NT2/D1 (cell line): Measurements from ENCODE around the gene OPA3.

Source experiments
- DNase-seq: peaks from one replicate; pipeline ENCODE4 v3.0.0-alpha.2; 2011; ENCODE audit warnings: low read depth, low spot score
- H3K27me3 ChIP-seq: 2 replicates; pipeline ENCODE4 v1.6.0; 2011; ENCODE audit warnings: mild to moderate bottlenecking; ENCODE audit not compliant: insufficient read length, insufficient read depth
- H3K36me3 ChIP-seq: 2 replicates; pipeline ENCODE4 v1.6.1; 2011; ENCODE audit warnings: mild to moderate bottlenecking, low read length, mixed read lengths; ENCODE audit not compliant: insufficient read depth, insufficient read length
- H3K4me1 ChIP-seq: 2 replicates; pipeline ENCODE4 v1.5.1; 2011; ENCODE audit not compliant: insufficient read depth, insufficient read length
- H3K4me3 ChIP-seq: 2 replicates; pipeline ENCODE4 v1.5.1; 2011; ENCODE audit warnings: low read depth; ENCODE audit not compliant: insufficient read length
- H3K9ac ChIP-seq: 2 replicates; pipeline ENCODE4 v1.6.0; 2011; ENCODE audit warnings: low read depth; ENCODE audit not compliant: insufficient read length
- H3K9me3 ChIP-seq: 2 replicates; pipeline ENCODE4 v1.5.1; 2011; ENCODE audit warnings: mild to moderate bottlenecking, low read length; ENCODE audit not compliant: insufficient read depth
- SUZ12 ChIP-seq: IDR thresholded peaks from 2 replicates; pipeline ENCODE4 v1.6.1; 2011; ENCODE audit not compliant: insufficient read length, insufficient read depth; ENCODE audit errors: extremely low read depth
- YY1 ChIP-seq: IDR thresholded peaks from 2 replicates; pipeline ENCODE4 v1.6.1; 2011; ENCODE audit not compliant: insufficient read length, insufficient read depth
- ZNF274 ChIP-seq: IDR thresholded peaks from 2 replicates; pipeline ENCODE4 v1.6.1; 2011; ENCODE audit warnings: mild to moderate bottlenecking, low read depth, low read length

Gene OPA3

DNA sequence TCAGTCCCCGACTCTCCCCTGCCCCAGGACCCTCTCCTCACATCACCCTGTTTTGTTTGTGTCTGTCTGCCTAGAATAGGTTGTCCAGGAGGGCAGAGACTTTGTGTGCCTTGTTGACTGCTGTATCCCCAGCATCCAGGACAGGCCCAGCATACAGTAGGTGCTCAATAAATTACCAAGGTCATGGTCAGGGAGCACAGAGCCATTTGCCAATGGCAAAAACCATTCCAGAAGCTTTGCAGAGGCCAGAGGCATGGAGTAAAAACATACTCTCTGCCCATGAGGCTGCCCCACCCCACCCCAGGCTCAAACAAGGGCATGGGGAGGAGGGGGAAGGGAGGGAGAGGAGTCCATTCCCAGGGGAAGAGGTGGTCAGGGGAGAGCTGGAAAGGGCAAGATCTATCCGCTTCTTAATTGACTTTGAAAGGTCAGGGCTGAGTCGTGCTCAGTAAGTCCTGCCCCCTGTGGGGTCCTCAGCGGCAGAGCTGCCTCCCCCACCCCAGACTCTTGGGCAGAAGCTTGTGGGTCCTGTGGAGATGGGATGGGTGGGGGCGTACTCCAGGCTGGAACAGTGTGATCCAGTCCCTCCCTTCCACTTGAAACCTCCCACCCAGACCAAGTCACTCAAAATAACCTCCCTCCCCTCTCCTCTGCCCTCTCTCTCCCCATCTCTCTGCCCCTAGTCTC is 13.0 kb upstream of the OPA3 start:
- TF ChIP-seq SUZ12 = no peak
- no peak for TF ChIP-seq YY1
- TF ChIP-seq ZNF274 = no peak
- DNase-seq = no peak
- no peak overlapping the region for H3K4me3 ChIP-seq

DNA sequence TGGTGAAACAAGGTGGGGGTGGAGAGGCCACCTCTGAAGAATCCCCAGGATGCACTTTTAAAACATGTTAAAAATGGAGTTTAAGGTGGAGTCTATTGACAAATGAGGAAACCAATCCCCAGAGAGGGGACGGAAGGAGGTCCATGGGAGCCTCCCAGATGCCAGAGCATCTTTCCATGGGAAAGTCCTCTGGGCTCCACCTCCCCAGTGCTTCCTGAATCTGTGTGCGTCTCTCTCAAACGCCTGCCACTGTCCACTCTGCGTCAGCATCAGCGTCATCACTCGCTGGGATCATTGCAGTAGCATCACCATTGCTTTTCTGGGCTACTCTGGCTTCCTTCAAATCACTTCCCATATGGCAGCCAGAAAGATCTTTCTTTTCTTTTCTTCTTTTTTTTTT is 11.2 kb upstream of the OPA3 start:
- Histone ChIP-seq H3K4me1 (peaks cover 4% of the 10 kb centered on the region), H3K9ac (no peak overlapping the region), H3K27me3 (peaks cover 36% of the 10 kb centered on the region), H3K4me3 (no peak overlapping the region), H3K36me3 (no peaks in the 10 kb centered on the region), H3K9me3 (no peaks in the 10 kb centered on the region)
- TF ChIP-seq SUZ12 (no peak), YY1 (no peak), ZNF274 (no peak)
- no peak for DNase-seq

More for the DNA sequence above, 13.0 kb upstream of the OPA3 start:
- Histone ChIP-seq H3K4me1 (peaks cover 8% of the 10 kb centered on the region), H3K9me3 (no peaks in the 10 kb centered on the region), H3K27me3 (peaks cover 48% of the 10 kb centered on the region), H3K36me3 (no peaks in the 10 kb centered on the region), H3K9ac (peak overlapping the region; percentile 13)

DNA sequence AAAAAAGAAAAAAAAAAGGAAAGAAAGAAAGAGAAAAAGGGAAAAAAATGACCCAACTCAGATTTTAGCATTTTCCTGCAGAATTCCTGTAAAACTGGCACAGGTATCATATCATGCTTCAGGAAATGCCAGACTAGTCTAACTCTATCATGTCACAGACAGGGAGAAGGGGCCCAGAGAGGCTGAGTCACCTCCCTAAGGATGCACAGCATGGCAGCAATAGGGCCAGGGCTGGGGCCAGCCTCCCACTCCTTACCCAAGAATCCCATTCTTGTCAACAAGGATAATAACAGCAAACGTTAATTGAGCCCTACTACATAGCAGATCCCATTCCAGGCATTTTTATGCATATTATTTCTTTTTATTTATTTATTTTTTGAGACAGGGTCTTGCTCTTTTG is 8.9 kb upstream of the OPA3 start:
- no peaks in the 10 kb centered on the region for H3K9me3 ChIP-seq
- DNase-seq = no peak
- H3K36me3 ChIP-seq = no peaks in the 10 kb centered on the region
- H3K4me1 ChIP-seq = peaks cover 3% of the 10 kb centered on the region
- TF ChIP-seq ZNF274 = no peak
- TF ChIP-seq SUZ12 = no peak
- no peak for TF ChIP-seq YY1
- H3K27me3 ChIP-seq = peaks cover 13% of the 10 kb centered on the region
- H3K4me3 ChIP-seq = no peak overlapping the region
- H3K9ac ChIP-seq = no peak overlapping the region

DNA sequence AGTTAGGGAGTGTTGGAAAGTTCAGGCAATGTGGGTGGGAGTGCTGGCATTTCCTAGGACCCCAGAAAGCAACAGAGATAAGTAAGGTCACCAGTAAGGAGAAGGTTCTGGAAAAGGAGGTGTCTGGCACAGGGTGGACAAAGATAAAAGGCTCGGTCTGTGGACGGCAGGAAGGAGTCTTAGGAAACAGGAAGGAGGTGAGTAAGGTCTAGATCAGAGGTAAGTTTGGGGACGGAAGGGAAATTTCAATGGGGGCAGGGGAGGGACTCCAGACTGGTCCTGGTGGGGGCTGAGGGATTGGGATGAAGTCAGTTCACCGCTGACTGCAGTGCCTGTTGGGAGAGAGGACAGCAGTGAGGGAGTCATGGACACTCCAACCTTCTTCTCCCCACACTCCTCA is 7.8 kb upstream of the OPA3 start:
- no peaks in the 10 kb centered on the region for H3K9me3 ChIP-seq
- TF ChIP-seq ZNF274 (no peak), SUZ12 (no peak), YY1 (no peak)
- H3K36me3 ChIP-seq = no peaks in the 10 kb centered on the region
- peaks cover 5% of the 10 kb centered on the region for H3K27me3 ChIP-seq
- H3K4me1 ChIP-seq = peaks cover 2% of the 10 kb centered on the region
- H3K4me3 ChIP-seq = no peak overlapping the region
- no peak overlapping the region for H3K9ac ChIP-seq
- no peak for DNase-seq

DNA sequence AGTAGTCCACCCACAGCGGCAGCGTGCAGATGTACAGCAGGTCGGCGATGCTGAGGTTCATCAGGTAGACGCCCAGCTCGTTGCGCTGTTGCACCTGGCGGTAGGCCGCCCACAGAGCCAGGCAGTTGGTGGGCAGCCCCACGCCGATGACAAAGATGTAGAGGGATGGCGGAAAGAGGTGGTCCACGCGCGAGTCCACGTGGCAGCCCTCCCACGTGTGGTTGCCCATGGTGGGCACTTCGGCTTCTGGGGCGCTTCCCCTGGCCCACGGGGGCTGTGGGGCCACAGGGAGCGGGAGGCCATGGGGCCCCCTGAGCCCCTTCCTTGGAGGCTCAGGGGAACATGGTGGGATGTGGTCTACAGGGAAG is 7.0 kb upstream of the OPA3 start:
- Histone ChIP-seq H3K9ac (no peak overlapping the region), H3K4me1 (no peaks in the 10 kb centered on the region), H3K4me3 (no peak overlapping the region), H3K27me3 (peaks cover 5% of the 10 kb centered on the region), H3K9me3 (no peaks in the 10 kb centered on the region), H3K36me3 (no peaks in the 10 kb centered on the region)
- TF ChIP-seq ZNF274 (no peak), SUZ12 (no peak), YY1 (no peak)
- no peak for DNase-seq

DNA sequence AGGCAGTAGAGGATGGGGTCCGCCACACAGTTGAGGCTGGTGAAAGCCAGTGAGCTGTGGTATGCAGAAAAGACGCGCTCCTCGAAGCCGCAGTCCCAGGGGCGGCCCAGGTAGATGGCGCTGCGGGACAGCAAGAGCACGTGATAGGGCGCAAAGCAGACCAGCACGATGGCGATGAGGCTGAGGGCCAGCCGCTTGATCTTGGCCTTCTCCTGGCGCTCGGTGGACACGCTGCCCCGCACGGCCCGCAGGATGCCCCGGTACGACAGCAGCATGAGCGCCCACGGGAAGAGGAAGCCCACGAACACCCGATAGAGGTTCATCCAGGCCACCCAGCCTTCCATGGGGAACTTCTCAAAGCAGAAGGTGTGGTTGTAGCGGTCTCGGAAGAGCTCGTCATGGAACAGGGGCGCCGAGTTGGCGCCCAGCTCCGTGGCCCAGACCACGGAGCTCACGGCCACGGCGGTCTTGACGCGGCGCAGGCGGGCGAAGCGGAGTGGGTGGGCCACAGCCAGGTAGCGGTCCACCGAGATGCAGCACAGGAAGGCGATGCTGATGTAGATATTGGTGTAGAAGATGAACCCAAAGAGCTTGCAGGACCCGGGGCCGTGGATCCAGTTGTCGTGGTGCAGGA is 6.5 kb upstream of the OPA3 start:
- DNase-seq = peak; percentile 16
- Histone ChIP-seq H3K9me3 (no peaks in the 10 kb centered on the region), H3K36me3 (no peaks in the 10 kb centered on the region), H3K27me3 (peaks cover 5% of the 10 kb centered on the region), H3K4me3 (no peak overlapping the region), H3K9ac (no peak overlapping the region), H3K4me1 (no peaks in the 10 kb centered on the region)
- TF ChIP-seq ZNF274 (no peak), YY1 (no peak), SUZ12 (no peak)

DNA sequence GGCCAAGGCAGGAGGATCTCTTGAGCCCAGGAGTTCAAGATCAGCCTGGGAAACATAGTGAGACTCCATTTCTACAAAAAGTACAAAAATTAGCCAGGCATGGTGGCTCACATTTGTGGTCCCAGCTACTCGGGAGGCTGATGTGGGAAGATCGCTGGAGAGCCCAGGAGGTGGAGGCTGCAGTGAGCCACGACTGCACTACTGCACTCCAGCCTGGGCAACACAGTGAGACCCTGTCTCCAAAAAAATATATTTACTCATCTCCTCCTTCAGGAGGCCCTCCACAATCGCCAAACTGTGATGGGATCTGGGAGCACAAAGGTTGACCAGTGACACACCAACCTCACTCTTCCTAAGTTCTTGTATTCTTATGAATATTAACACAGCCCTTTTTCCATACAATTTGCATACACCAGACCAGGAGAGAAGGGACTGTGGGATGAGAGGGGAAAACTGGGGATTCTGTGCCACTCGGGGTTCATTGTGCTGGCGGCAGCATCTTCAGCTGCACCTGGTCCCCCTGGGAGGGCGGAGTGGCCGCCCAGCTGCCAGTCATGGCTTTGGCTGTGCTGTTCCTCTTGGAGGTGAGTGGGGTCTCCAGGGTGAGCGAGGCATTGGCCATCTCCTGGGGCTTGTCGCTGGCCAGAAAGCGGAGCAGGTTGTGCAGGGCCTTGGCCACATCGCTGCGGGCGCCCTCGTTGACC is 5.8 kb upstream of the OPA3 start:
- H3K36me3 ChIP-seq = no peaks in the 10 kb centered on the region
- H3K4me3 ChIP-seq = no peak overlapping the region
- no peaks in the 10 kb centered on the region for H3K4me1 ChIP-seq
- H3K27me3 ChIP-seq = peaks cover 5% of the 10 kb centered on the region
- H3K9ac ChIP-seq = no peak overlapping the region
- DNase-seq = no peak
- TF ChIP-seq SUZ12 = no peak
- no peak for TF ChIP-seq YY1
- no peak for TF ChIP-seq ZNF274
- H3K9me3 ChIP-seq = no peaks in the 10 kb centered on the region
